Neuron (in vitro differentiated cells): ENCODE results near the gene CRABP1.
A peak's percentile ranks its signal among the peaks of the same experiment; 100 is the strongest.
"Not testable (repeated sequence)": the region's sequence is repeated elsewhere in the genome, so short reads cannot be mapped to it uniquely, and the experiment has no call there.

Source experiments
- H2AFZ ChIP-seq: one replicate; pipeline ENCODE4 v1.6.1; 2013; ENCODE audit warnings: low read depth, mild to moderate bottlenecking, inconsistent platforms, low read length, moderate library complexity
- H3K27me3 ChIP-seq: one replicate; pipeline ENCODE4 v1.6.1; 2013; ENCODE audit warnings: low read length; ENCODE audit not compliant: insufficient read depth
- H3K36me3 ChIP-seq: one replicate; pipeline ENCODE4 v1.6.1; 2013; ENCODE audit warnings: low read length; ENCODE audit not compliant: insufficient read depth
- H3K4me1 ChIP-seq: one replicate; pipeline ENCODE4 v1.6.1; 2013; ENCODE audit warnings: low read length; ENCODE audit not compliant: insufficient read depth
- H3K4me3 ChIP-seq: 2 replicates; pipeline ENCODE4 v1.5.1; 2013; ENCODE audit warnings: mild to moderate bottlenecking, low read length, moderate library complexity
- H3K9me3 ChIP-seq: one replicate; pipeline ENCODE4 v1.6.1; 2013; ENCODE audit warnings: low read length

Gene CRABP1

GRCh38 chr15:78361771-78362506 is 21.8 kb downstream of the CRABP1 start:
- Histone ChIP-seq H2AFZ (no peak overlapping the region), H3K9me3 (no peaks in the 10 kb centered on the region), H3K4me1 (peaks cover 10% of the 10 kb centered on the region), H3K36me3 (no peaks in the 10 kb centered on the region), H3K27me3 (no peaks in the 10 kb centered on the region), H3K4me3 (no peak overlapping the region)

GRCh38 chr15:78362716-78363380 is 22.7 kb downstream of the CRABP1 start:
- Histone ChIP-seq H3K4me3 (no peak overlapping the region), H3K27me3 (no peaks in the 10 kb centered on the region), H3K4me1 (peaks cover 12% of the 10 kb centered on the region), H2AFZ (no peak overlapping the region), H3K36me3 (no peaks in the 10 kb centered on the region), H3K9me3 (no peaks in the 10 kb centered on the region)

GRCh38 chr15:78363381-78363734 is 23.2 kb downstream of the CRABP1 start:
- Histone ChIP-seq H3K27me3 (no peaks in the 10 kb centered on the region), H3K36me3 (no peaks in the 10 kb centered on the region), H2AFZ (no peak overlapping the region), H3K9me3 (no peaks in the 10 kb centered on the region), H3K4me3 (no peak overlapping the region), H3K4me1 (peaks cover 18% of the 10 kb centered on the region)

GRCh38 chr15:78364233-78364632 is 24.1 kb downstream of the CRABP1 start:
- Histone ChIP-seq H3K9me3 (no peaks in the 10 kb centered on the region), H3K4me1 (peaks cover 20% of the 10 kb centered on the region), H3K27me3 (no peaks in the 10 kb centered on the region), H3K36me3 (no peaks in the 10 kb centered on the region), H2AFZ (no peak overlapping the region), H3K4me3 (no peak overlapping the region)

GRCh38 chr15:78365917-78366316 is 25.8 kb downstream of the CRABP1 start:
- Histone ChIP-seq H2AFZ (no peak overlapping the region), H3K36me3 (no peaks in the 10 kb centered on the region), H3K27me3 (no peaks in the 10 kb centered on the region), H3K4me3 (no peak overlapping the region), H3K9me3 (no peaks in the 10 kb centered on the region), H3K4me1 (peaks cover 22% of the 10 kb centered on the region)

GRCh38 chr15:78366342-78366741 is 26.2 kb downstream of the CRABP1 start:
- H3K9me3 ChIP-seq, result no peaks in the 10 kb centered on the region
- H3K27me3 ChIP-seq, result no peaks in the 10 kb centered on the region
- no peak overlapping the region for H3K4me3 ChIP-seq
- H2AFZ ChIP-seq, result no peak overlapping the region
- H3K4me1 ChIP-seq, result peaks cover 22% of the 10 kb centered on the region
- H3K36me3 ChIP-seq, result no peaks in the 10 kb centered on the region

- Histone ChIP-seq H3K36me3 (no peaks in the 10 kb centered on the region), H3K4me1 (peaks cover 20% of the 10 kb centered on the region), H3K9me3 (no peaks in the 10 kb centered on the region), H3K4me3 (no peak overlapping the region), H2AFZ (peak overlapping the region; percentile 17), H3K27me3 (no peaks in the 10 kb centered on the region)
Measured at GRCh38 chr15:78368651-78369050, 28.5 kb downstream of the CRABP1 start.

- H3K9me3 ChIP-seq, result no peaks in the 10 kb centered on the region
Measured at GRCh38 chr15:78369161-78369560, 29.0 kb downstream of the CRABP1 start.

GRCh38 chr15:78370013-78370412 is 29.9 kb downstream of the CRABP1 start:
- Histone ChIP-seq H3K4me3 (no peak overlapping the region), H3K27me3 (no peaks in the 10 kb centered on the region), H3K4me1 (peaks cover 20% of the 10 kb centered on the region), H3K36me3 (no peaks in the 10 kb centered on the region), H3K9me3 (no peaks in the 10 kb centered on the region), H2AFZ (no peak overlapping the region)

More at GRCh38 chr15:78369161-78369560, 29.0 kb downstream of the CRABP1 start:
- Histone ChIP-seq H3K4me1 (peaks cover 20% of the 10 kb centered on the region), H3K36me3 (no peaks in the 10 kb centered on the region), H2AFZ (no peak overlapping the region), H3K27me3 (no peaks in the 10 kb centered on the region), H3K4me3 (no peak overlapping the region)

GRCh38 chr15:78372880-78373279 is 32.7 kb downstream of the CRABP1 start:
- no peaks in the 10 kb centered on the region for H3K9me3 ChIP-seq
- no peaks in the 10 kb centered on the region for H3K36me3 ChIP-seq
- no peak overlapping the region for H2AFZ ChIP-seq
- H3K4me3 ChIP-seq, result no peak overlapping the region
- peaks cover 18% of the 10 kb centered on the region for H3K4me1 ChIP-seq
- no peaks in the 10 kb centered on the region for H3K27me3 ChIP-seq

- H3K4me3 ChIP-seq, result no peak overlapping the region
- no peaks in the 10 kb centered on the region for H3K36me3 ChIP-seq
- H3K4me1 ChIP-seq, result peaks cover under 1% of the 10 kb centered on the region
- no peaks in the 10 kb centered on the region for H3K27me3 ChIP-seq
- no peak overlapping the region for H2AFZ ChIP-seq
- no peaks in the 10 kb centered on the region for H3K9me3 ChIP-seq
Measured at GRCh38 chr15:78374436-78375393, 34.6 kb downstream of the CRABP1 start.

GRCh38 chr15:78380143-78380542 is 40.0 kb downstream of the CRABP1 start:
- not testable (repeated sequence) for H3K36me3 ChIP-seq, H3K9me3 ChIP-seq, H3K4me1 ChIP-seq, H3K4me3 ChIP-seq, H2AFZ ChIP-seq, H3K27me3 ChIP-seq
